HEK293 (cell line): ENCODE data around the gene VAPA.

Experiments used
- FEZF1 ChIP-seq: fragments of 450-650 bp; formaldehyde crosslinking; IDR thresholded peaks from 2 replicates; pipeline ENCODE4 v1.5.1; 2016; ENCODE audit warnings: missing biosample characterization, missing genetic modification characterization
- GLI2 ChIP-seq: fragments of 450-650 bp; formaldehyde crosslinking; IDR thresholded peaks from 2 replicates; pipeline ENCODE4; 2017; ENCODE audit warnings: missing biosample characterization, missing genetic modification characterization, low read depth, borderline replicate concordance
- KLF1 ChIP-seq: fragments of 450-650 bp; formaldehyde crosslinking; IDR thresholded peaks from 2 replicates; pipeline ENCODE4 v1.5.1; 2016; ENCODE audit warnings: missing biosample characterization, missing genetic modification characterization
- OVOL3 ChIP-seq: fragments of 450-650 bp; formaldehyde crosslinking; IDR thresholded peaks from 2 replicates; pipeline ENCODE4 v1.5.1; 2016; ENCODE audit warnings: missing biosample characterization, missing genetic modification characterization
- SCRT1 ChIP-seq: fragments of 450-650 bp; formaldehyde crosslinking; IDR thresholded peaks from 2 replicates; pipeline ENCODE4 v1.5.1; 2016; ENCODE audit warnings: missing biosample characterization, missing genetic modification characterization, borderline replicate concordance
- SP3 ChIP-seq: fragments of 450-650 bp; formaldehyde crosslinking; IDR thresholded peaks from 2 replicates; pipeline ENCODE4 v1.5.1; 2016; ENCODE audit warnings: missing biosample characterization, missing genetic modification characterization
- ZBTB20 ChIP-seq: fragments of 450-650 bp; formaldehyde crosslinking; IDR thresholded peaks from 2 replicates; pipeline ENCODE4 v1.5.1; 2016; ENCODE audit warnings: missing biosample characterization, missing genetic modification characterization
- ZBTB21 ChIP-seq: fragments of 450-650 bp; formaldehyde crosslinking; IDR thresholded peaks from 2 replicates; pipeline ENCODE4 v1.5.1; 2017; ENCODE audit warnings: missing biosample characterization, missing genetic modification characterization
- ZBTB48 ChIP-seq: fragments of 450-650 bp; formaldehyde crosslinking; IDR thresholded peaks from 2 replicates; pipeline ENCODE4 v1.5.1; 2016; ENCODE audit warnings: missing biosample characterization, missing genetic modification characterization
- ZNF157 ChIP-seq: fragments of 450-650 bp; formaldehyde crosslinking; IDR thresholded peaks from 2 replicates; pipeline ENCODE4 v1.5.1; 2016; ENCODE audit warnings: missing biosample characterization, missing genetic modification characterization
- ZNF335 ChIP-seq: fragments of 450-650 bp; formaldehyde crosslinking; conservative IDR thresholded peaks from 2 replicates; pipeline ENCODE4 v1.5.1; 2016; ENCODE audit warnings: missing biosample characterization, missing genetic modification characterization
- ZNF394 ChIP-seq: fragments of 450-650 bp; formaldehyde crosslinking; IDR thresholded peaks from 2 replicates; pipeline ENCODE4 v1.5.1; 2016; ENCODE audit warnings: missing biosample characterization, missing genetic modification characterization, mild to moderate bottlenecking, moderate library complexity, borderline replicate concordance
- ZNF501 ChIP-seq: fragments of 450-650 bp; formaldehyde crosslinking; IDR thresholded peaks from 2 replicates; pipeline ENCODE4 v1.5.1; 2016; ENCODE audit warnings: missing biosample characterization, missing genetic modification characterization
- ZNF530 ChIP-seq: fragments of 450-650 bp; formaldehyde crosslinking; IDR thresholded peaks from 2 replicates; pipeline ENCODE4 v1.5.1; 2016; ENCODE audit warnings: low read depth, missing biosample characterization, missing genetic modification characterization
- ZNF629 ChIP-seq: fragments of 450-650 bp; formaldehyde crosslinking; IDR thresholded peaks from 2 replicates; pipeline ENCODE4 v1.5.1; 2017; ENCODE audit warnings: missing biosample characterization, missing genetic modification characterization
- ZNF660 ChIP-seq: fragments of 450-650 bp; IDR thresholded peaks from 2 replicates; pipeline ENCODE4 v1.5.1; 2018; ENCODE audit warnings: missing biosample characterization, mild to moderate bottlenecking, missing genetic modification characterization
- ZXDB ChIP-seq: fragments of 450-650 bp; formaldehyde crosslinking; IDR thresholded peaks from 2 replicates; pipeline ENCODE4 v1.5.1; 2016; ENCODE audit warnings: missing biosample characterization, missing genetic modification characterization
- TF ChIP-seq, protein P1 (sequence below): fragments of 450-650 bp; formaldehyde crosslinking; IDR thresholded peaks from 2 replicates; pipeline ENCODE4 v1.5.1; 2016; ENCODE audit warnings: missing biosample characterization, missing genetic modification characterization, borderline replicate concordance
- TF ChIP-seq, protein P2 (sequence below): fragments of 450-650 bp; formaldehyde crosslinking; IDR thresholded peaks from 2 replicates; pipeline ENCODE4 v1.5.1; 2016; ENCODE audit warnings: missing biosample characterization, missing genetic modification characterization
- TF ChIP-seq, protein P3 (sequence below): fragments of 450-650 bp; formaldehyde crosslinking; conservative IDR thresholded peaks from 2 replicates; pipeline ENCODE4 v1.5.1; 2016; ENCODE audit warnings: low read depth, missing biosample characterization, missing genetic modification characterization
- TF ChIP-seq, protein P4 (sequence below): fragments of 450-650 bp; formaldehyde crosslinking; IDR thresholded peaks from 2 replicates; pipeline ENCODE4 v1.5.1; 2016; ENCODE audit warnings: missing biosample characterization, missing genetic modification characterization
- TF ChIP-seq, protein P5 (sequence below): fragments of 450-650 bp; formaldehyde crosslinking; IDR thresholded peaks from 2 replicates; pipeline ENCODE4 v1.5.1; 2017; ENCODE audit warnings: missing biosample characterization, missing genetic modification characterization

The VAPA gene

DNA sequence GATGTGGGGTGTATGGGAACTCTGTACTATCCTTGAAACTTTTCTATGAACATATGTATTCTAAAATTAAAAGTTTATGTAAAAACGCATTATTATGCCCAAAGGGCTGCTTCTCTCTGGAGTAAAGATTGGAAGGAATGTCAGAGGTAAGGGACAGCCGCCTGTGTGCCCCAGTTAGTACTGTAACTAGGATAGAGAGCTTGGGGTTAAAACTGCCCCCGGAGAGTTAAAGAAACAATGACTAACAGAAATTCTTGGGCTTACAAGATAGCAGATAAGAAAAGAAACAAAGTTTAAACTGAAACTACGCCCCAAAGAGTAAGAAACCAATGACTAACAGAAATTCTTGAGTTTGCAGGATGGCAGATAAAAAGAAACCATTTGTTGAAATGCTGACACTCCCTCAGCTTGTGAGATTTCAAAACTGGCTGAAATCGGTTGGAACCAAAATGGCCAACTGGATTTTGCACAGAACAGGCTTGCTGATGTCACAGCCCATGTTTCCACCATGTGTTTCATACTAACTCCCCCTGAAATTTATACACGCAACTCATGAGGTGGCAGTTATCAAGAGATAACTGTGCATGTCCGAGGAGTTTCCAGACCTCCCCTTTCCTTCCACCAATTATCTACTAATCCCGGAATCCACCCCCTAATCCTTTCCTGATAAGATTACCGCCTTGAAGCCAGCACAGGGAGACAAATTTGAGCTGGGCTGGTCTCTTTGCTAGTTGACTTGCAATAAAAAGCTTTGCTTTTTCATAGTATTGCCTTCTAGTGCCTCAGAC, 36.8 kb upstream of the VAPA start (continued):
- TF ChIP-seq, protein P1, sequence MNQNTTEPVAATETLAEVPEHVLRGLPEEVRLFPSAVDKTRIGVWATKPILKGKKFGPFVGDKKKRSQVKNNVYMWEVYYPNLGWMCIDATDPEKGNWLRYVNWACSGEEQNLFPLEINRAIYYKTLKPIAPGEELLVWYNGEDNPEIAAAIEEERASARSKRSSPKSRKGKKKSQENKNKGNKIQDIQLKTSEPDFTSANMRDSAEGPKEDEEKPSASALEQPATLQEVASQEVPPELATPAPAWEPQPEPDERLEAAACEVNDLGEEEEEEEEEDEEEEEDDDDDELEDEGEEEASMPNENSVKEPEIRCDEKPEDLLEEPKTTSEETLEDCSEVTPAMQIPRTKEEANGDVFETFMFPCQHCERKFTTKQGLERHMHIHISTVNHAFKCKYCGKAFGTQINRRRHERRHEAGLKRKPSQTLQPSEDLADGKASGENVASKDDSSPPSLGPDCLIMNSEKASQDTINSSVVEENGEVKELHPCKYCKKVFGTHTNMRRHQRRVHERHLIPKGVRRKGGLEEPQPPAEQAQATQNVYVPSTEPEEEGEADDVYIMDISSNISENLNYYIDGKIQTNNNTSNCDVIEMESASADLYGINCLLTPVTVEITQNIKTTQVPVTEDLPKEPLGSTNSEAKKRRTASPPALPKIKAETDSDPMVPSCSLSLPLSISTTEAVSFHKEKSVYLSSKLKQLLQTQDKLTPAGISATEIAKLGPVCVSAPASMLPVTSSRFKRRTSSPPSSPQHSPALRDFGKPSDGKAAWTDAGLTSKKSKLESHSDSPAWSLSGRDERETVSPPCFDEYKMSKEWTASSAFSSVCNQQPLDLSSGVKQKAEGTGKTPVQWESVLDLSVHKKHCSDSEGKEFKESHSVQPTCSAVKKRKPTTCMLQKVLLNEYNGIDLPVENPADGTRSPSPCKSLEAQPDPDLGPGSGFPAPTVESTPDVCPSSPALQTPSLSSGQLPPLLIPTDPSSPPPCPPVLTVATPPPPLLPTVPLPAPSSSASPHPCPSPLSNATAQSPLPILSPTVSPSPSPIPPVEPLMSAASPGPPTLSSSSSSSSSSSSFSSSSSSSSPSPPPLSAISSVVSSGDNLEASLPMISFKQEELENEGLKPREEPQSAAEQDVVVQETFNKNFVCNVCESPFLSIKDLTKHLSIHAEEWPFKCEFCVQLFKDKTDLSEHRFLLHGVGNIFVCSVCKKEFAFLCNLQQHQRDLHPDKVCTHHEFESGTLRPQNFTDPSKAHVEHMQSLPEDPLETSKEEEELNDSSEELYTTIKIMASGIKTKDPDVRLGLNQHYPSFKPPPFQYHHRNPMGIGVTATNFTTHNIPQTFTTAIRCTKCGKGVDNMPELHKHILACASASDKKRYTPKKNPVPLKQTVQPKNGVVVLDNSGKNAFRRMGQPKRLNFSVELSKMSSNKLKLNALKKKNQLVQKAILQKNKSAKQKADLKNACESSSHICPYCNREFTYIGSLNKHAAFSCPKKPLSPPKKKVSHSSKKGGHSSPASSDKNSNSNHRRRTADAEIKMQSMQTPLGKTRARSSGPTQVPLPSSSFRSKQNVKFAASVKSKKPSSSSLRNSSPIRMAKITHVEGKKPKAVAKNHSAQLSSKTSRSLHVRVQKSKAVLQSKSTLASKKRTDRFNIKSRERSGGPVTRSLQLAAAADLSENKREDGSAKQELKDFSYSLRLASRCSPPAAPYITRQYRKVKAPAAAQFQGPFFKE (tag by site-specific recombination), result no peak
- TF ChIP-seq ZNF660 (tag by site-specific recombination) (no peak), FEZF1 (tag by site-specific recombination) (peak; percentile 73), OVOL3 (tag by site-specific recombination) (peak; percentile 57; the same call in 1 of the 2 replicates), ZNF157 (tag by site-specific recombination) (no peak), SCRT1 (tag by site-specific recombination) (no peak), ZNF394 (tag by site-specific recombination) (no peak), ZNF501 (peak; percentile 36; the same call in 1 of the 2 replicates), ZNF629 (tag by site-specific recombination) (peak; percentile 51), ZXDB (peak; percentile 73), ZBTB48 (tag by site-specific recombination) (peak; percentile 75), ZBTB21 (tag by site-specific recombination) (peak; percentile 68; the same call in 1 of the 2 replicates), KLF1 (tag by site-specific recombination) (peak; percentile 45), ZNF530 (tag by site-specific recombination) (no peak), ZNF335 (peak; percentile 60), ZBTB20 (no peak), GLI2 (tag by site-specific recombination) (no peak), SP3 (peak; percentile 60)
- TF ChIP-seq, protein P2, sequence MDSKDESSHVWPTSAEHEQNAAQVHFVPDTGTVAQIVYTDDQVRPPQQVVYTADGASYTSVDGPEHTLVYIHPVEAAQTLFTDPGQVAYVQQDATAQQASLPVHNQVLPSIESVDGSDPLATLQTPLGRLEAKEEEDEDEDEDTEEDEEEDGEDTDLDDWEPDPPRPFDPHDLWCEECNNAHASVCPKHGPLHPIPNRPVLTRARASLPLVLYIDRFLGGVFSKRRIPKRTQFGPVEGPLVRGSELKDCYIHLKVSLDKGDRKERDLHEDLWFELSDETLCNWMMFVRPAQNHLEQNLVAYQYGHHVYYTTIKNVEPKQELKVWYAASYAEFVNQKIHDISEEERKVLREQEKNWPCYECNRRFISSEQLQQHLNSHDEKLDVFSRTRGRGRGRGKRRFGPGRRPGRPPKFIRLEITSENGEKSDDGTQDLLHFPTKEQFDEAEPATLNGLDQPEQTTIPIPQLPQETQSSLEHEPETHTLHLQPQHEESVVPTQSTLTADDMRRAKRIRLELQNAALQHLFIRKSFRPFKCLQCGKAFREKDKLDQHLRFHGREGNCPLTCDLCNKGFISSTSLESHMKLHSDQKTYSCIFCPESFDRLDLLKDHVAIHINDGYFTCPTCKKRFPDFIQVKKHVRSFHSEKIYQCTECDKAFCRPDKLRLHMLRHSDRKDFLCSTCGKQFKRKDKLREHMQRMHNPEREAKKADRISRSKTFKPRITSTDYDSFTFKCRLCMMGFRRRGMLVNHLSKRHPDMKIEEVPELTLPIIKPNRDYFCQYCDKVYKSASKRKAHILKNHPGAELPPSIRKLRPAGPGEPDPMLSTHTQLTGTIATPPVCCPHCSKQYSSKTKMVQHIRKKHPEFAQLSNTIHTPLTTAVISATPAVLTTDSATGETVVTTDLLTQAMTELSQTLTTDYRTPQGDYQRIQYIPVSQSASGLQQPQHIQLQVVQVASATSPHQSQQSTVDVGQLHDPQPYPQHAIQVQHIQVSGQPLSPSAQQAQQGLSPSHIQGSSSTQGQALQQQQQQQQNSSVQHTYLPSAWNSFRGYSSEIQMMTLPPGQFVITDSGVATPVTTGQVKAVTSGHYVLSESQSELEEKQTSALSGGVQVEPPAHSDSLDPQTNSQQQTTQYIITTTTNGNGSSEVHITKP (tag by site-specific recombination), result peak; percentile 97
- TF ChIP-seq, protein P3, sequence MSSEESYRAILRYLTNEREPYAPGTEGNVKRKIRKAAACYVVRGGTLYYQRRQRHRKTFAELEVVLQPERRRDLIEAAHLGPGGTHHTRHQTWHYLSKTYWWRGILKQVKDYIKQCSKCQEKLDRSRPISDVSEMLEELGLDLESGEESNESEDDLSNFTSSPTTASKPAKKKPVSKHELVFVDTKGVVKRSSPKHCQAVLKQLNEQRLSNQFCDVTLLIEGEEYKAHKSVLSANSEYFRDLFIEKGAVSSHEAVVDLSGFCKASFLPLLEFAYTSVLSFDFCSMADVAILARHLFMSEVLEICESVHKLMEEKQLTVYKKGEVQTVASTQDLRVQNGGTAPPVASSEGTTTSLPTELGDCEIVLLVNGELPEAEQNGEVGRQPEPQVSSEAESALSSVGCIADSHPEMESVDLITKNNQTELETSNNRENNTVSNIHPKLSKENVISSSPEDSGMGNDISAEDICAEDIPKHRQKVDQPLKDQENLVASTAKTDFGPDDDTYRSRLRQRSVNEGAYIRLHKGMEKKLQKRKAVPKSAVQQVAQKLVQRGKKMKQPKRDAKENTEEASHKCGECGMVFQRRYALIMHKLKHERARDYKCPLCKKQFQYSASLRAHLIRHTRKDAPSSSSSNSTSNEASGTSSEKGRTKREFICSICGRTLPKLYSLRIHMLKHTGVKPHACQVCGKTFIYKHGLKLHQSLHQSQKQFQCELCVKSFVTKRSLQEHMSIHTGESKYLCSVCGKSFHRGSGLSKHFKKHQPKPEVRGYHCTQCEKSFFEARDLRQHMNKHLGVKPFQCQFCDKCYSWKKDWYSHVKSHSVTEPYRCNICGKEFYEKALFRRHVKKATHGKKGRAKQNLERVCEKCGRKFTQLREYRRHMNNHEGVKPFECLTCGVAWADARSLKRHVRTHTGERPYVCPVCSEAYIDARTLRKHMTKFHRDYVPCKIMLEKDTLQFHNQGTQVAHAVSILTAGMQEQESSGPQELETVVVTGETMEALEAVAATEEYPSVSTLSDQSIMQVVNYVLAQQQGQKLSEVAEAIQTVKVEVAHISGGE, result peak; percentile 51
- TF ChIP-seq, protein P4, sequence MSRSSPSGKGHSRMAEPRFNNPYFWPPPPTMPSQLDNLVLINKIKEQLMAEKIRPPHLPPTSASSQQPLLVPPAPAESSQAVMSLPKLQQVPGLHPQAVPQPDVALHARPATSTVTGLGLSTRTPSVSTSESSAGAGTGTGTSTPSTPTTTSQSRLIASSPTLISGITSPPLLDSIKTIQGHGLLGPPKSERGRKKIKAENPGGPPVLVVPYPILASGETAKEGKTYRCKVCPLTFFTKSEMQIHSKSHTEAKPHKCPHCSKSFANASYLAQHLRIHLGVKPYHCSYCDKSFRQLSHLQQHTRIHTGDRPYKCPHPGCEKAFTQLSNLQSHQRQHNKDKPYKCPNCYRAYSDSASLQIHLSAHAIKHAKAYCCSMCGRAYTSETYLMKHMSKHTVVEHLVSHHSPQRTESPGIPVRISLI (tag by site-specific recombination), result no peak
- TF ChIP-seq, protein P5, sequence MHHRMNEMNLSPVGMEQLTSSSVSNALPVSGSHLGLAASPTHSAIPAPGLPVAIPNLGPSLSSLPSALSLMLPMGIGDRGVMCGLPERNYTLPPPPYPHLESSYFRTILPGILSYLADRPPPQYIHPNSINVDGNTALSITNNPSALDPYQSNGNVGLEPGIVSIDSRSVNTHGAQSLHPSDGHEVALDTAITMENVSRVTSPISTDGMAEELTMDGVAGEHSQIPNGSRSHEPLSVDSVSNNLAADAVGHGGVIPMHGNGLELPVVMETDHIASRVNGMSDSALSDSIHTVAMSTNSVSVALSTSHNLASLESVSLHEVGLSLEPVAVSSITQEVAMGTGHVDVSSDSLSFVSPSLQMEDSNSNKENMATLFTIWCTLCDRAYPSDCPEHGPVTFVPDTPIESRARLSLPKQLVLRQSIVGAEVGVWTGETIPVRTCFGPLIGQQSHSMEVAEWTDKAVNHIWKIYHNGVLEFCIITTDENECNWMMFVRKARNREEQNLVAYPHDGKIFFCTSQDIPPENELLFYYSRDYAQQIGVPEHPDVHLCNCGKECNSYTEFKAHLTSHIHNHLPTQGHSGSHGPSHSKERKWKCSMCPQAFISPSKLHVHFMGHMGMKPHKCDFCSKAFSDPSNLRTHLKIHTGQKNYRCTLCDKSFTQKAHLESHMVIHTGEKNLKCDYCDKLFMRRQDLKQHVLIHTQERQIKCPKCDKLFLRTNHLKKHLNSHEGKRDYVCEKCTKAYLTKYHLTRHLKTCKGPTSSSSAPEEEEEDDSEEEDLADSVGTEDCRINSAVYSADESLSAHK (tag by site-specific recombination), result peak; percentile 98
